Muscle of arm (tissue), 12 donors: ENCODE measurements around the gene ARHGAP12. TPM values are rescaled to one million over a fixed set of nuclear protein-coding genes. Genes with fewer than 3 reads are reported as not detected.

Experiments used
- DNase-seq: peaks from one replicate; pipeline ENCODE4 v3.0.0-alpha.2; 2013
- polyA plus RNA-seq, 12 donors: library from polyadenylated mRNA; unstranded; fragments of 120-200 nt; gene quantifications; one replicate each; pipeline ENCODE4 v1.2.1, GENCODE V29; 2013; ENCODE audit not compliant: insufficient read length in 12 of 12

ARHGAP12 gene
- polyA plus RNA-seq, 12 donors: 20.0 to 35.8 (median 27.2) TPM; not detected in 1

- DNase-seq: no peak
Observed at GRCh38 chr10:31884386-31884785, 44.2 kb downstream of the ARHGAP12 start.

GRCh38 chr10:31883397-31883796, 45.2 kb downstream of the ARHGAP12 start:
- no peak for DNase-seq

- no peak for DNase-seq
Observed at GRCh38 chr10:31878486-31878885, 50.1 kb downstream of the ARHGAP12 start.

- DNase-seq: peak; percentile 29
Observed at GRCh38 chr10:31876652-31877352, 51.8 kb downstream of the ARHGAP12 start.

GRCh38 chr10:31875608-31876007, 53.0 kb downstream of the ARHGAP12 start:
- DNase-seq: no peak

- no peak for DNase-seq
Observed at GRCh38 chr10:31873724-31874123, 54.9 kb downstream of the ARHGAP12 start.

- no peak for DNase-seq
Observed at GRCh38 chr10:31871266-31872065, 57.2 kb downstream of the ARHGAP12 start.

GRCh38 chr10:31867646-31868045, 61.0 kb downstream of the ARHGAP12 start:
- no peak for DNase-seq

- DNase-seq: no peak
Observed at GRCh38 chr10:31866118-31866670, 62.4 kb downstream of the ARHGAP12 start.

- DNase-seq: no peak
Observed at GRCh38 chr10:31864834-31865518, 63.7 kb downstream of the ARHGAP12 start.

GRCh38 chr10:31855033-31855432, 73.6 kb downstream of the ARHGAP12 start:
- no peak for DNase-seq

- no peak for DNase-seq
Observed at GRCh38 chr10:31853629-31854028, 75.0 kb downstream of the ARHGAP12 start.

GRCh38 chr10:31851216-31851615, 77.4 kb downstream of the ARHGAP12 start:
- DNase-seq: no peak

GRCh38 chr10:31847515-31847914, 81.1 kb downstream of the ARHGAP12 start:
- DNase-seq: no peak

- DNase-seq: no peak
Observed at GRCh38 chr10:31838709-31839108, 89.9 kb downstream of the ARHGAP12 start.

GRCh38 chr10:31838065-31838464, 90.6 kb downstream of the ARHGAP12 start:
- DNase-seq: no peak

- DNase-seq: no peak
Observed at GRCh38 chr10:31836569-31837406, 91.8 kb downstream of the ARHGAP12 start.

- no peak for DNase-seq
Observed at GRCh38 chr10:31833753-31834152, 94.9 kb downstream of the ARHGAP12 start.

- no peak for DNase-seq
Observed at GRCh38 chr10:31832261-31832660, 96.4 kb downstream of the ARHGAP12 start.

GRCh38 chr10:31830887-31831286, 97.7 kb downstream of the ARHGAP12 start:
- DNase-seq: no peak

- DNase-seq: no peak
Observed at GRCh38 chr10:31829776-31830175, 98.9 kb downstream of the ARHGAP12 start.
